Tibial nerve (tissue), 3 donors: ENCODE data around the gene ACP1.

ENCODE experiments used
- POLR2A ChIP-seq, 2 donors: fragments of 450-650 bp; IDR thresholded peaks; one replicate each; pipeline ENCODE4 v1.6.1; 2017; ENCODE audit warnings: antibody characterized with exemption in 2 of 2, mild to moderate bottlenecking in 2 of 2, moderate library complexity in 2 of 2
- TF ChIP-seq, protein P1 (sequence below), 5 experiments: fragments of 200-600 bp in 3 of 5; fragments of 450-650 bp in 2 of 5; sonication (generic) in 3 of 5; IDR thresholded peaks; one replicate each; pipeline ENCODE4 v1.5.1; 2016 to 2019; ENCODE audit warnings: antibody characterized with exemption in 5 of 5, mild to moderate bottlenecking in 3 of 5, moderate library complexity in 2 of 5

DNA sequence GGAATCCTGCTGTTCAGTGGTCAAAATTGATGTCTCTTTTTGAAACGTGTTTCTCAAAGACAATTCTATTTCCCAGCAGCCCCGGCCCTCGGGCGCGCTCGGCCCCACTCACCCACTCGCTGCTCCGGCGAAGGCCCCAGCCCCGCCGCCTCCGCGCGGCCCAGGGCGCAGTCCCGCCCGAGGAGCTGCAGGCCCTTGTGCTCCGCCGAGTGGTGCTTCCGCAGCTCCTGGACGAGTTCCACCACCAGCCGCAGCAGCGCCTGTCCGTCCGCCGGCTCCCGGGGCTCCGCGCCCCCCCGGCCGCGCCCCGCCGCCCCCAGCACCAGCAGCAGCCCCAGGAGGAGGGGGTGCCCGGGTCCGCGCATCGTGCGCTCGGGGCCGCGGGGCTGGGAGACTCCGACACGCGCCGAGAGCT lies 22.7 kb downstream of the ACP1 start:
- TF ChIP-seq, protein P1, sequence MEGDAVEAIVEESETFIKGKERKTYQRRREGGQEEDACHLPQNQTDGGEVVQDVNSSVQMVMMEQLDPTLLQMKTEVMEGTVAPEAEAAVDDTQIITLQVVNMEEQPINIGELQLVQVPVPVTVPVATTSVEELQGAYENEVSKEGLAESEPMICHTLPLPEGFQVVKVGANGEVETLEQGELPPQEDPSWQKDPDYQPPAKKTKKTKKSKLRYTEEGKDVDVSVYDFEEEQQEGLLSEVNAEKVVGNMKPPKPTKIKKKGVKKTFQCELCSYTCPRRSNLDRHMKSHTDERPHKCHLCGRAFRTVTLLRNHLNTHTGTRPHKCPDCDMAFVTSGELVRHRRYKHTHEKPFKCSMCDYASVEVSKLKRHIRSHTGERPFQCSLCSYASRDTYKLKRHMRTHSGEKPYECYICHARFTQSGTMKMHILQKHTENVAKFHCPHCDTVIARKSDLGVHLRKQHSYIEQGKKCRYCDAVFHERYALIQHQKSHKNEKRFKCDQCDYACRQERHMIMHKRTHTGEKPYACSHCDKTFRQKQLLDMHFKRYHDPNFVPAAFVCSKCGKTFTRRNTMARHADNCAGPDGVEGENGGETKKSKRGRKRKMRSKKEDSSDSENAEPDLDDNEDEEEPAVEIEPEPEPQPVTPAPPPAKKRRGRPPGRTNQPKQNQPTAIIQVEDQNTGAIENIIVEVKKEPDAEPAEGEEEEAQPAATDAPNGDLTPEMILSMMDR (IDR thresholded peaks at IDR 0.05): no peak
- TF ChIP-seq POLR2A (IDR thresholded peaks at IDR 0.05): no peak
